ENCODE results near the gene PAX7.

GRCh38 chr1:18639368-18640055 lies 8.9 kb downstream of the PAX7 start:
- TF ChIP-seq, protein P1, sequence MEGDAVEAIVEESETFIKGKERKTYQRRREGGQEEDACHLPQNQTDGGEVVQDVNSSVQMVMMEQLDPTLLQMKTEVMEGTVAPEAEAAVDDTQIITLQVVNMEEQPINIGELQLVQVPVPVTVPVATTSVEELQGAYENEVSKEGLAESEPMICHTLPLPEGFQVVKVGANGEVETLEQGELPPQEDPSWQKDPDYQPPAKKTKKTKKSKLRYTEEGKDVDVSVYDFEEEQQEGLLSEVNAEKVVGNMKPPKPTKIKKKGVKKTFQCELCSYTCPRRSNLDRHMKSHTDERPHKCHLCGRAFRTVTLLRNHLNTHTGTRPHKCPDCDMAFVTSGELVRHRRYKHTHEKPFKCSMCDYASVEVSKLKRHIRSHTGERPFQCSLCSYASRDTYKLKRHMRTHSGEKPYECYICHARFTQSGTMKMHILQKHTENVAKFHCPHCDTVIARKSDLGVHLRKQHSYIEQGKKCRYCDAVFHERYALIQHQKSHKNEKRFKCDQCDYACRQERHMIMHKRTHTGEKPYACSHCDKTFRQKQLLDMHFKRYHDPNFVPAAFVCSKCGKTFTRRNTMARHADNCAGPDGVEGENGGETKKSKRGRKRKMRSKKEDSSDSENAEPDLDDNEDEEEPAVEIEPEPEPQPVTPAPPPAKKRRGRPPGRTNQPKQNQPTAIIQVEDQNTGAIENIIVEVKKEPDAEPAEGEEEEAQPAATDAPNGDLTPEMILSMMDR (IDR thresholded peaks at IDR 0.05; ENCODE audit: low read length): no peak
- no peak for TF ChIP-seq EZH2 (IDR thresholded peaks at IDR 0.05; ENCODE audit: borderline replicate concordance, low read length)
